Measurements from ENCODE around the gene ALPL.

The ALPL gene

DNA sequence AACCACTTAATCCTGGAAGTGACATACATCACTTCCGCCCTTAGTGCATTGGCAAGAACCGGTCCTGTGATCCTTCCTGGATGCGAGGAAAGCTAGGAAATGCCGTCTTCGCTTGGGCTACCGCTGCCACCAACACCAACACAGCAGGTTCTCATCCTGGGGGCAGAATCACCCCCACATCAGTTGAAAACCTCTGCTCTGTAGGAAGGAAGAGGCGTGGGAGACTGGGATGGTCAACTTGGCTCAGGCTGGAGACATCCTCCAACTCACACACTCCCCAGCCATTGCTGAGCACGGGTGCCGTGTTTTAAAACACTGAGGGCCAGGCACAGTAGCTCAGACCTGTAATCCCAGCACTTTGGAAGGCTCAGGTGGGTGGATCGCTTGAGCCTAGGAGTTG is 74.9 kb downstream of the ALPL start:
- no peak for DNase-seq

DNA sequence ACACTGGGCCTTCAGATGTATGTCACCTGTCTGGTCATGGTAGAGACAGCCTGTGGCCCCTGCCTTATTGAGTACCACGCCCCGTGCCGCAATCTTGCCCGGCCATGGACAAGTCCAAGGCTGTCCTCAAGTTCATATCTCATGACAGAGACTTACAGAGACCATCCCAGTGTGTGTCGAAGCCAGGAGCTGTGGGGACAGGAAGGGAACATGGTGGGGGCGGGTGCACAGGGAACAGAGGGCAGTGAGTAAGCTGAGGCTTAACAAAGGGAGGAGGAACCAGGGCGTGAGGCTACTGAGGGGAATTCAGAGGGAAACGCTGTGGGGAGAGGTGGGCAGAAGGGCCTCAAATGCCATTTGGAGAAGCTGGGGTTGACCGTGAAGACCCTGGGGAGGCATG is 75.8 kb downstream of the ALPL start:
- no peak for DNase-seq

DNA sequence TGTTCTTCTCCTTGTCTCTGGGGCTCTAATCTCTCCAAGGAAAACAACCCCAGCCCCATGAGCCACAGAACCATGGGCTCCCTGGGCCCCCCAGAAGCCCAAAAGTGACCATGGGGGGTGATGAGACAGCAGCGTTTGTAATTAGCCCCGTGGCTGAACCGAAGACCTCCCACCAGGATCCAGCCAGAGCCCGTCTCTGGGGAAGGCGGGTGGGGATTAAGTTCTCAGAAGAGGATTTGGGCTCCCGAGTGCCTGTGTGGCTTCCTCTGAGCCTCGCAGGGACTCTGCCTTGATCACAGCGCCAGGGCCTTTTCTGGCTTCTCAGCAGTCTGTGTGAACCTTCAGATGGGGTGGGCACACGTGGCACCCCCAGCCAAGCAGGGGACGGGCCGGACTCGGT is 77.0 kb downstream of the ALPL start:
- DNase-seq = no peak

DNA sequence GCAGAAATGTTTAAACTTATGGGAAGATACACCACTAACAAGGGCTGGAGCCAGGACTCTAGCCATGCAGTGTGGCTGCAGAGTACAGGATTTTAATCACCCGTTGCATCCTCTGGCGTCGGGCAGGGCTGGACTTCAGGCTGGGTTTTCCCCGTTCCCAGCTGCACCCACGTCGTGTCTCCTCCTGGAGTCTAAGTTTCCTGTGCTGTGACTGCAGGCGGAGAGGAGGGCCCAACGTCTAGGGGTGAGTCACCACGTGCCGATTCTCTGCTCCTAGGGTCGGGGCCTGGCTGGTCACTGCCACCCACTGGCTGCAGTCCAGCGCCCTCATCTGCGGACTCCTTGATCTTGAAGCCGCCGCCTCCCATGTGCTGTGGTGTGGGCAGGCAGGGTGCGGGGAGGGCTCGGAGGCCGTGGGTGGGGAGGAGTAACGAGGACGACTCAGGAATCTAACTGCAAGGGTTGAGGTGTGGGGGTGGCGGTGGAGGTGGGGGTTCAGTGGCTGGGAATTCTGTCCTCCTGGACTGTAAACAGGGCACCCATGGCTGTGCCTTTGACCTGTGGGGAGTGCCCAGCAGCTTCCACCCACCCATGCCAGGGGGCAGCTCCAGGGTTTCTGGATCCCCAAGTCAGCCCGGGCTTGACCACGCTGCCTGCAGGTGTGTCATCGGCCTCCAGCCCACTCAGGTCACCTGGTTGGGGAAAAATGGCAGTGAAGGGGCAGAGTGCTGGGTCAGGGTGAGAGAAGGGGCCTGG is 77.8 kb downstream of the ALPL start:
- DNase-seq = no peak

DNA sequence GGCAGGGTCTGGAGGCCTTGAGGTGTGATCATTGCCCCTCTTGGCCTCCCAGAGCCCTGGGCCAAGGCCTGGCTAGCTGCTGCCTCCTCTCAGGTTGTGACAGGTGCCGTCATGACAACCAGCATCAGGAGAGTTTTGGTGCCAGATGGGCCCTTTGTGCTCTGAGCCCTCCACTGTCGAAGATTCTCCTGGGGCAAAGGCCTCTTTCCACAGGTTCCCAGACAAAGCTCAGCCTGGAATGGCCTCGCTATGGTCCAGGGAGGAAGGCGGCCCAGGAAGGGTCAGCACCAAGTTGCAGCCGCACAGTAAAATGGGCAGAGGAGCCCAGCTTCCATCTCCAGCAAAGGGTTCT is 78.4 kb downstream of the ALPL start:
- no peak for DNase-seq

DNA sequence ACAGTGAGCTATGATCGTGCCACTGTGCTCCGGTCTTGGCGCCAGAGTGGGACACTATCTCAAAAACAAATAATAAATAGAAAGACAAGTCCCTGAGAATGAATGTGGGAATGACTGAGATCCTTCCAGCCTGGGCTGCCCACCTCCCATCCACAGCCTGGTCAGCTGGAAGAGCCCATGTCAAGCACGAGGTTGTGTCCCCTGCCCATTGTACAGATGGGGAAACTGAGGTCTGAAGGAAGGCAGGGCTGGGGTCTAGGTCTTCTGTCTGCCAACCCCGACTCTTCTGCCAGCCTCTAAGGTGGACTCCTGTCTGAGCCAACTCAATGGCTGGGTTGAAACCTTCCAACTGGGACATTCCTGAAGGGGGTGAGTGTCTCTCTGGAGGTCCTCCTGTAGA is 80.4 kb downstream of the ALPL start:
- DNase-seq = no peak

DNA sequence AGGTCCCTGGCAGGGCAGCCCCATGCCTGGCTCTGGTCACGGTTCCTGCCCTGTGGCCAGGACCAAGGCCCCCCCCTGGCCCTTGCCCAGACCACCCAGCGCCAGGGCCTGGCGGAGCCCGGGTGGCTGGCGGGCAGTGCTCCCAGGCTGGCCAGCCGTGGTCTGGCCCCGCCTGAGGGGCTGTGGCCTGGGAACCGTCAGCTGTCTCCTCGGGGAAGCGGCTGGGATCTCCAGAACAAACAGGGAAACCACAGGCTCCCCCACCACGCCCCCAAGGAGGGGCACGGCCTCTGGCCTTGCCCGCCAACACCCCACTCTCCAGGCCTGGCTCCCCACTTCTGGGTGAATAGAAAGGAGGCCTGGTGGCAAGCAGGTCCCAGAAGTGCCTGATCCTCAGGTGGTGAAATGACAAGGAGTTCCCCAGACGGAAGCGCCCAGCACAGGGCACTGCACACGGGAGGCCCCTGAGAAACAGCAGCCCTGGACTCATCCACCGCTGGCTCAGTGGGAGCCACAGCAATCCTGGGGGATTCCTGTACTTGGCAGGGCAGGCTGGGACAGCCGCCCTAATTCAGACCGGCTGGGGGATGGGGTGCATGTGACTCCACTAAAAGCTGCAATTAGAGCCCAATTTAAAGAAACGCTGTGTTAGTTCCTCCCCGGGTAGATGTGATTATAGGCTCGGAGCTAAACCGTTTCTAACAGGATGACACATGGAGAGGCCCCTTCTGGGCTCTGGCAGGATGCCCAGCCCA is 81.1 kb downstream of the ALPL start:
- DNase-seq = no peak

DNA sequence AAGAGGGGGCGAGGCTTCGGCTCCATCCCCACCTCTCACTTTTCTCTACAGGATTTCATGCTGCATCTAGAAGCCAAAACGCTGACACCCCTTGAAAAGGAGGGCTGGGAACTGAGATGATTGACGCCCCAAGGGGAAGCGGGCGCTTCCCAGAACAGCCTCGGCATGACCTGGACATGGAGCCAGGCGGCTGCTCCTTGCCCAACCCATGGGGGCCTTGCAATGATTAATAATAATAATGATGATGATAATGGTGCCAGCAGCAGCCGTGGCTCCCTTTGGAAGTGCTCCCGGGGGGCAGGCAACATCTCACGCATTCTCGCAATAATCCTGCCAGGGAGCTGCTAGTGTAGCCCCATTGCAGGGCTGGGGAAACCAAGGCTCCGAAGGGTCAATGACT is 81.7 kb downstream of the ALPL start:
- no peak for DNase-seq

DNA sequence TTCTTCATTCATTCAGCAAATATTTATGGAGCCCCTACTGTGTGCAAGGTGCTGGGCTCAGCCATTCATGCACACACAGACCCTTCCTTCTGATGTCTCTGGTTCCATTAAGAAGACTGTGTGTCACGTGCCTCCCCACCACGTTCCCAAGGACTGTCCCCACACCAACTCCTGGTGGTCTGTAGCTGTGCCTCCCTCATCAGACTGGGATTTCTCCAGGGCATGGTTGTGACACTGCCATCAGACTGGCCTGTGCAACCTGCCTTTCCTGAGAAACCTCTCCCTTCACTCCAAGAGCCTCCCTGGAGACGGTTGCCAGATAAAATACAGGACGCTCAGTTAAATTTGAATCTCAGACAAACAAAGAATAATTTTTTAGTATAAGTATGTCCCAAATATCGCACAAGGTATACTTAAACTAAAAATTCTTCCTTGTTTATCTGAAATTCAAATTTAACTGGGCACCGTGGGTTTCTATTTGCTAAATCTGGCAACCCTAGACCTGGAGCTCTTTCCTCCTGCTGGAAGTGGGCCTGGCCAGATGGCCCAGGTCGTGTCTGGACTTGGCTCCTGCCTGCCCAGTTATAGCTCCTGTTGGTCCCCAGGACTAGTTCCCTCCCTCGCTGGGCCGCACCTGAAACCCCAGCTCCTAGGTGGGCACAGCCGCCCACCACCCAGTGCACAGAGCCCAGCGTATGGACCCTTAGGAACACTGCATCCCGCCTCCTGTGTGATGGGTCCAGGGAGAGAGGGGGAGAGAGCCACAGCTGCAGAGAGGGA is 83.1 kb downstream of the ALPL start:
- no peak for DNase-seq

DNA sequence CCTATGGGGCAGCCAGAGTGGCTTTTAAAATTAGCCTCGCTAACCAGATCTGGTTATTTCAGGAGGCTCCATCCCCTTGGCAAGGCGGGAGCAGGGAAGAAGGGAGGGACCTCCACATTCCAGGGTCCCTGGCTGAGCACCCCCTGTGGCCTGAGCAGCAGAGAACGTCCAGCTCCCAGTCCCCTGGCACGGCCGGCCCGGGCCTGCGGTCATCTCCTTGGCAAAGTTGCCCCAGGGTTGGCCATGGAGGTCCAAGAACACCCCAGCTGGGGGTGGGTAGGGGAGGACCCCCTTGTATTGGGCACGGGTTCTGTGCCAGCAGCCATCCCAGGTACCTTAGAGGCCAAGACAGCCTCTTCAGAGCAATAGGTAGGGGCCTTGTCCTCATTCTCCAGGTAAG is 84.0 kb downstream of the ALPL start:
- DNase-seq = no peak

DNA sequence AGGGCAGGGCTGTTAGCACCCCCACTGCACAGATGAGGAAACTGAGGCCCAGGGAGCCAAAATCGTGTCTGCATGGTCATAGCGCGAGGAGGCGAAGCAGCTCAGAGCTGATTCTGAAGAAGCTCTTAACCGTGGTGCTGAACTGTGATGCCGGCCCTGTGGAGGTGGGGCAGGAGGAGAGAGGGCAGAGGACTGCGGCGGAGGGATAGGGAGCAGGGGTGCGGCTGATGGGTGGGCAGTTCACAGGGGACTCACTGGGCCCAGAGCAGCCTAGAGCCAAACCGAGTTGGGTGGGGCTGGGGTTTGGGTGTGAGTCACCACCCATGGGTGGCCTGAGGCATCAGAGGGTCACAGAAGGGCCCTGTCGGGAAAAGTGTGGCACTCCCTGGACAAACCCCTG is 85.3 kb downstream of the ALPL start:
- no peak for DNase-seq

DNA sequence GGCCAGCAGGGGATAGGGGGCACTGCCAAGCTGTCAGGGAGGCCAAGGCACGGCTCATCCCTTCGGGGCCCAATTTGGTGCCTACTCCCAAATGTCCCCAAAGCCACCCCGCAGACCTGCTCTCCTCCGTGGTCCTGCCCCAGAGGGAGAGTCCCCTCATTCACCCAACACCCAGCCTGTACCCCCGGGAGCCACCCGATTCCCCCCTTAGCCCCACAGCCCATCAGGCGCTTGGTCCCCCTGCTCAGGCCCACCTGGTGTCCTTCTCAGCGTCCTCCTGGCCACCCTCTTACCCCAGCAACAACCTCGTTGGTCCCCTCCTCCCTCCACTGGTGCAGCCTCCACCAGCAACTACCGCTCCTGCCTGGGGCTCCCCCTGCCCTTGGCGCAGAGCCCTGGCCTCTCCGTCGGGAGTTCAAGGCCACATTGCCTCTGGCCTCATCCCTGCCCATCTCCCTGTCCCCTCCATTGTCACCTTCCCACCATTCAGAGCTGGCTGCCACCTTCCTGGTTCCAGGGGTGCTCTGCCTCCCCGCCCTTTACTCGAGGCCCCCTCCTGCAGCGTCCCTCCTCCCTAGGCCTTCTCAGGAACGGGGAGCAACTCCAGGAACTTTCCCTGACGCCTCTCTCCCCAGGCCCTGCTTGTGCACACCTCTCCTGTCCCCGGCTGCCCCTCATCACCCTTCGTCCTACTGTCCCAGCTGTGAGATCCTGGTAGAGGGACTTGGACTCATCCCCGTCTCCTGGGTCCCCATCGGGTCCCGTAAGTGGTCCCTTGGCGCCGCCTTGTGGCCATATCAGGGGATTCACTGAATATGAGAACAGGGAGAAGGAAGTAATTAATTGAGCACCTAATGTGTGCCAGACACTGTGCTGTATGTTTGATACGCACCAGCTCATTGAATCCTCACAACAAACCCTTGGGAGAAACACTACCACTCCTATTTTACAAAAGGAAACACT is 86.0 kb downstream of the ALPL start:
- DNase-seq = peak; percentile 1

DNA sequence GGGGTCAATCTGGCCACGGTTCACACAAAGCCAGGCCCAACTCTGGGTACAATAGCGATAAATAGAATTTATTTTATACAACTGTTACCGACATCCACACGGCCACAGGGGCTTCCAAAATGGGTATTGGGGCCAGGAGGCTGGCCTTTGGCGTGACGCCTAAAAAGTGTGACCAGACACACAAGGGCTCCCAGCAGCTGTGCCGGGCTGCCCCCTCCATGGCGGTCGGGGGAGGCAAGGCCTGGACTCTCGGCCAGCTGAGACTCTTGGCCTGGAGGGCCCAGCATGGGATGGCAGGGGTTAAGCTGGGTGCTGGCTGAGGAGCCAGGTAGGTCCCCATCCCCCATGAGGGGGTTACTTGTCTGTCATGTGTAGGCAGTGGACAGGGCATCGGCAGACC is 87.0 kb downstream of the ALPL start:
- DNase-seq = no peak

DNA sequence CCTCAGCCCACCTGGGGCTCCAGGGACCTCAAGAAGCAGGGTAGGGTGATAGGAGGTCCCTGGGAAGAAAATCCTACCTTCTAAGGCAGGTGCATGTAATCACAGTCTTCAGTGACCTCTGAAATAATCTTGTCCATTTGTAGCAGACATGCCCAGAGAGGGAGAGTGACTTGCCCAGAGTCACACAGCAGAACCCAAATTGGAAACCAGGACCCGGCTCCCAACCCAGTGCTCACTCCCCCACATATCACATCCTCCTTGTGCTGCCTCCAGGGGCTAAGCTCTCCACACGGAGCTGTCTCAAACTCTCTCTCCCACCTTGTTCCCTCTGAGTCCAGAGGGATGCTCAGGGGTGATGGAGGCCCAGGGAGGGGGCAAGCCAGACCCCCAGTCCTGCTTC is 87.4 kb downstream of the ALPL start:
- no peak for DNase-seq

DNA sequence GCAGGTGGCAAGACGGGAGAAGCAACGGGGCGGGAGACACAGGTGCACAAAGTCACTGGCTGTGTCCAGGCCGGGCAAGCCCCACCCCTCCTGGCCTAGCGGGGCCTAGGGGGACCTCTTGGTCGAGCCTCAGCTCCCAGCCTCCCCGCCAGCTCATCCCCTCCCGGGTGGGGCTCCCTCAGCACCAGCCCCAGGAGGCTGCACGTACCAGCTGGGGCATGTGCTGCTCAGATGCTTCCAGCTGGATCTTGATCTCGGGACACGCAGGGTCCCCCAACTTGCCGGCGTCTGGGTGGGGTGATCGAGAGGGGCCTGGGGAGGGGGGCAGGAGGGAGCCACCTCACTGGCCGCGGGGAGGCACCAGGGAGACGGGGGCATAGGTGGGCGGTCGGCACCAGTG is 88.5 kb downstream of the ALPL start:
- DNase-seq = no peak

DNA sequence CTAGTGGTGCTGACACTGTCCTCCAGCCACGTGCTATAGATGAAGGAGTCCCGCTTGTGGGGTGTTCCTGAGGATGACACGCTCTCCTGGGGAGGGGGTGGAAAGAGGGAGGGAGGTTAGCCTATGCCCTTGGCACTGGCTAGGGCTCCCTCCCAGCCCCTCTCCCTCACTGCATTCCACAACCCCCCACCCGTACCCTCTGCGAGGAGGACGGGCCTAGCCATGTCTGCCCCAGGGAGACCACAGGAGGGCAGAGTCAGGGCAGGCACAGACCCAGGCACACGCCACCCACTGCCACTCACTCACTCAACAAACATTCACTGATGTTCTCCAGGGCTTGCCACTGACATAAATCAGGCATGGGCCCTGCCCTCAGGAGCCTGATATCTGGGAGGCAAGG is 89.2 kb downstream of the ALPL start:
- DNase-seq = no peak

DNA sequence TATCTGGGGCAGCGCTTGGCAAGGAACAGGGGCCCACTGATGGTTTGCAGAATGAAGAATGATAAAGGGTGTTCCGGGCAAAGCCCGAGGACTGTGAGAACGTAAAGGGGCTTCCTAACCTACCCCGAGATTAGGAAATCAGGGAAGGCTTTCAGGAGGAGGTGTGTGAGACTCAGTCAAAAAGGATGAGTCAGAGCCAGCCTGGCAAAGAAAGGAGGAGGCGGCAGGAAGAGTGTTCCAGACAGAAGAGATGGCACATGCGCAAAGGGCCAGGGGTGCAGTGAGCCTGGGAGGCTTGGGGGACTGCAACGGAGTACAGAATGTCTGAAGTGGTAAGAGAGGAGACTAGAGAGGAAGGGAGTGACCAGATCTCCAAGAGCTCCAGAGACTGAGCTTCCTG is 89.7 kb downstream of the ALPL start:
- DNase-seq = no peak

DNA sequence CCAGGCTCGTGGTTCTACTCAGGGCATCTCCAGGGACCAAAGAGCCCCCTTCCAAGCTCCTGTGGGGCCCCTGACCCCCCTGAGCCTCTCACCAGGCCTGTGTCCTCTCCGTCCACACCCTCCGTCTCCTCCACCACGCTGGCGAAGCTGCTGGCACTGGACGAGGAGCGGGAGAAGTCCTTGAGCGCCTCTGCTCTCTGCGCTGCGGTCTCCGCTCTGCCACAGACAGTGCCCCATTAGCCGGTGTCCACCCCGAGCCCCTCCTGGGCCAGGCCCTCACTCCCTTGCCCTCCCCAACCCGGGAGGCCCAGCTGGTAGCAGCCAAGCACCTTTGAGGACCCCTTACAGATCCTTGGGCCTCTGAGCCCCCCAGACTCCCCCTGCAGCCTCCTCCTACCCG is 90.2 kb downstream of the ALPL start:
- no peak for DNase-seq

DNA sequence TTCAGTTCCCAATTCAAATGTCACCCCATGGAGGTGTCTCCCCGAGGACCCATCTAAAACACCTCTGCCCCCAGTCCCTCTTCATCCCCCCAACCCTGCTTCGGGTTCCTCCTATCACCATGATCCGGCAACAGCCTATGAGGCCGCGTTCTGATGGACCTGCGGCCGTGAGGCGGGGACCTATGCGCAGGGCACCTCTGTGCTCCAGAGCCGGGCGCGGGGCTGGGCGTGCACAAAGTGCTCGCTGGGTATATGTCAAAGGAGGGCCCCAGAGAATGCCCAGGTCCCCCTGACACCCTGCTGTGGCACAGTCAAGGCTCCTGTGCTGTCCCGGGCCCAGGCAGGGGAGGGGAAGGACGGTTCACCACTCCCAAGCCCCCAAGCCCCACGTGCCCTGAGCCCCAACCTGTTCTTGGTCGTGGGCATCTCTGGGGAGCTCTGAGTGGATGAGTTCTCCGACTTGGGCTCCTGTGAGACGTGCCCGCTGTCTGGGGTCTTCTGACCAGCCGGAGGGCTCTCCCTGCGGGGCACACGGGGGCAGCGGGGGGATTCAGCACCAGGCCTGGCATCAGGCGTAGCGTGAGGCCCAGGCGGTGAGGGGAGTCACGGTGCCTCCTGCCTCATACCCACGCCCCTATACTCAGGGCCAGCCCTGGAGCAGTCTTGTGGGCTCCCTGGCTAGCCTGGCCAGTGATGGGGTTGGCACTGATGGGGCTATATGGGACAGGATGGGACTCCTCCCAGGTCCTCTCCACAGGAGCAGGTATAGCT is 92.2 kb downstream of the ALPL start:
- DNase-seq = no peak

DNA sequence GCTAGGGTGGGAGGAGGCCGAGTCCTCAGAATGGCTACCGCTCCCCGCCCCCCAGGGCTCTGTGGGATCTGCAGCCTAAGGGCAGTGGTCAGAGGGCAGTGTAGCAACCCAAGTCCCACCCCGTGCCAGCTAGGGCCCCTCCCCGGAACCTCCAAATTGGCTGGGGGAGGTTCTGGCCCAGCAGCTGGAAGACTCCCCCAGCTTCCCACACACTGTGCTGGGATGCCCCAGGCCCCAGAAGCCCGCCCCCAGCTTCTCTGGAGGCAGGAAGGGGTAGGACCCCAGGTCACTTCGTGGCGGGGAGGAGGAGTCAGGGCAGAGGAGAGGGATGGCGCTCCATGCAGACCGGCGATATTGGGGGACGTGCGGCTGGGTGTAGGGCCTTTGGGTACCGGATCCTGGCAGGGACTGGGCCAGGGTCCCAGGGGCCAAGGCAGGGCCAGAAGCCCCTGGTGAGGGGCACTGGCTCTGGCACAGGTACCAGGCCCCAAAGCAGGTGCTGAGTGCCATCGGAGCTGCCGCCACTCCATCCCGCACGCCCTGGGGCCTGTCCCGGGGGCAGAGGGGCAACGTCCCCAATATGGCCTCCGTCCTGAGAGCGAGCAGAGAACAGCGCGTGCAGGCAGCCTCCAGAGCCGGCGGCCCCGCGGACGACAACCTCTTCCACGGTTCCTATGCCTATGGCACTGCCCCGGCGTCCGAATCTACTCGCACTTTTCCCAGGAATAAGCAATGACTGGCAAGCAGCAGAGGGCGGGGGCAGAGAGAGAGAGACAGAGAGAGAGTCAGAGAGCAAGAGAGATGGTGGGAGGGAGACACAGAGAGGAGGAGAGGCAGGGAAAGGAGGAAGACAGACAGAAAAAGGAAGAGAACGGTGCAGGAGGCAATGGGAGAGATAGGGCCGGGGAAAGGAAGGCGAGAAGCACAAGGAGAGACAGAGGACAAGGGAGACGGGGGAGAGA is 94.2 kb downstream of the ALPL start:
- DNase-seq = no peak
